Spinal cord (tissue), 10 donors: ENCODE data around the gene SEMA3E. TPM values are rescaled to one million over a fixed set of nuclear protein-coding genes. Genes with fewer than 3 reads are reported as not detected.

Source experiments
- DNase-seq, 6 donors: peaks; one replicate each; pipeline versions ENCODE4 v3.0.0 to v3.0.0-alpha.2; 2013 to 2015; ENCODE audit warnings: low spot score in 6 of 6, low read depth in 4 of 6
- H3K27ac ChIP-seq: one replicate; pipeline ENCODE4 v1.5.1; 2013; ENCODE audit warnings: low read depth, low read length, control low read depth
- H3K27me3 ChIP-seq: one replicate; pipeline ENCODE4 v1.6.1; 2013; ENCODE audit warnings: low read length; ENCODE audit not compliant: control insufficient read depth, insufficient read depth
- H3K36me3 ChIP-seq: one replicate; pipeline ENCODE4 v1.6.1; 2013; ENCODE audit warnings: low read length; ENCODE audit not compliant: control insufficient read depth, insufficient read depth
- H3K4me1 ChIP-seq: one replicate; pipeline ENCODE4 v1.6.1; 2013; ENCODE audit warnings: low read length; ENCODE audit not compliant: control insufficient read depth, insufficient read depth
- H3K4me3 ChIP-seq: one replicate; pipeline ENCODE4 v1.5.1; 2013; ENCODE audit warnings: low read depth, low read length, control low read depth
- H3K9me3 ChIP-seq: one replicate; pipeline ENCODE4 v1.6.1; 2013; ENCODE audit warnings: low read length; ENCODE audit not compliant: control insufficient read depth, insufficient read depth
- WGBS: methylation state at CpG from one replicate; pipeline ENCODE4 v1.1.5; 2013; ENCODE audit warnings: missing lambda C conversion rate; ENCODE audit not compliant: insufficient coverage; 5-methylcytosine and 5-hydroxymethylcytosine counted together
- polyA plus RNA-seq, 2 donors: library from polyadenylated mRNA; unstranded; fragments of 120-200 nt; gene quantifications; one replicate each; pipeline ENCODE4 v1.2.1, GENCODE V29; 2013; ENCODE audit not compliant: insufficient read length in 2 of 2
- small RNA-seq: library from RNA; depleted of rRNA; stranded (forward); fragments of <200 nt; gene quantifications from one replicate; pipeline ENCODE3, GENCODE V24; 2014; ENCODE audit warnings: low replicate concordance
- total RNA-seq, 2 donors: library from RNA; depleted of rRNA in 1 of 2; stranded (reverse); fragments of 120-200 nt in 1 of 2; fragments of >200 nt in 1 of 2; gene quantifications; one replicate each; pipeline versions ENCODE4 v1.2.3 to v1.2.4, GENCODE V29; 2013 to 2014
- donor health status: healthy.

The SEMA3E gene
- total and polyA plus RNA-seq, 4 donors, result 2.8 to 11.8 (median 7.1) TPM

GRCh38 chr7:83321011-83321410 lies 327.9 kb downstream of the SEMA3E start:
- no peak overlapping the region for H3K27ac ChIP-seq
- H3K36me3 ChIP-seq, result no peaks in the 10 kb centered on the region
- no peak overlapping the region for H3K4me3 ChIP-seq
- no CpG with 5 or more reads among the region's 1 CpG for WGBS
- no peak for DNase-seq
- no peaks in the 10 kb centered on the region for H3K4me1 ChIP-seq
- no peaks in the 10 kb centered on the region for H3K9me3 ChIP-seq
- H3K27me3 ChIP-seq, result no peaks in the 10 kb centered on the region

DNA sequence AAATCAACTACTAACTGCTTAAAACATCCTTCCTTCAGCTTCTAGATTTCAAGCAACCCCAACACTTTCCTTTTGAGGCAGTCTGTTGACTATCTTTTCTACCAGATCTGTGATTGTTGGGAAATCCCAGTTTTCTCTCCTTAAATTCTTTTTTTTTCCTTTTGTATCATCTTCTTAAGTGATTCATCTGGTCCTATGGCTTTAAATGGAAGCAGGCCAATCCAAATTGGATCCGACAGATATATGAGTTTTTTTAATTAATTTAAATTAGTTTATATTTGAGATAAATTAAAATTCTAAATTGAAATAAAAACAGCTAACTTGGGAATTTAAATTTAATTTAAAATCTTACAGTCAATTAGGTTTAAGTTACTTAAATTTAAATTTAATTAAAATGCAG lies 335.0 kb downstream of the SEMA3E start:
- Histone ChIP-seq H3K27ac (no peak overlapping the region), H3K4me1 (no peaks in the 10 kb centered on the region), H3K36me3 (no peaks in the 10 kb centered on the region), H3K9me3 (no peaks in the 10 kb centered on the region), H3K4me3 (no peak overlapping the region), H3K27me3 (no peaks in the 10 kb centered on the region)
- WGBS, result no CpG with 5 or more reads among the region's 1 CpG
- DNase-seq, result peak in 1 of 6 donors; percentile 69

Small RNA genes lying within 50 kb of the gene (small RNA-seq; reads per million reads assigned to genes)
- gene AC079987.1, result not detected
